ENCODE data around the gene TSKU. TPM values are rescaled to one million over a fixed set of nuclear protein-coding genes. Genes with fewer than 3 reads are reported as not detected.

Gene TSKU
- total RNA-seq, 4 donors from 2014 or later = 19.1 to 60.6 (median 47.1) TPM

GRCh38 chr11:76835928-76836612, 52.9 kb downstream of the TSKU start:
- Histone ChIP-seq H3K4me3 (no peak overlapping the region), H3K27ac (replicated peaks in 1 of 4) (peak overlapping the region in 2 of 4 donors; percentile 22 to 55), H3K4me1 (peaks cover 17 to 29% (median 28%) of the 10 kb centered on the region in 4 donors), H3K9me3 (no peaks in the 10 kb centered on the region), H3K36me3 (no peaks in the 10 kb centered on the region), H3K27me3 (no peaks in the 10 kb centered on the region)
- DNase-seq (ENCODE audit: extremely low spot score) = no peak
- WGBS = 65% methylated on average over 5 of the region's 5 CpGs
- TF ChIP-seq POLR2AphosphoS5 (IDR thresholded peaks at IDR 0.05) = peak in 1 of 2 donors; percentile 42
- TF ChIP-seq CTCF (IDR thresholded peaks at IDR 0.05) = no peak
- TF ChIP-seq POLR2A (IDR thresholded peaks at IDR 0.05; ENCODE audit: low read depth) = no peak
- intact Hi-C loops (cut with DNase I) = no loop called here

- Histone ChIP-seq H3K9me3 (no peaks in the 10 kb centered on the region), H3K27ac (replicated peaks in 1 of 4) (peak overlapping the region in 2 of 4 donors; percentile 22 to 55), H3K4me3 (no peak overlapping the region), H3K36me3 (no peaks in the 10 kb centered on the region), H3K27me3 (peaks cover 0 to 3% (median 0%) of the 10 kb centered on the region in 4 donors), H3K4me1 (peaks cover 13 to 28% (median 26%) of the 10 kb centered on the region in 4 donors)
- intact Hi-C loops (cut with DNase I) = no loop called here
- TF ChIP-seq CTCF (IDR thresholded peaks at IDR 0.05) = no peak
- TF ChIP-seq POLR2AphosphoS5 (IDR thresholded peaks at IDR 0.05) = no peak
- TF ChIP-seq EP300 (IDR thresholded peaks at IDR 0.05) = no peak
- WGBS = 74% methylated on average over 11 of the region's 11 CpGs
- DNase-seq (ENCODE audit: extremely low spot score) = no peak
Measured at GRCh38 chr11:76836613-76837291, 53.6 kb downstream of the TSKU start.

- H3K27ac ChIP-seq (replicated peaks in 1 of 4) = no peak overlapping the region
- WGBS = 70% methylated on average over 7 of the region's 7 CpGs
- H3K4me1 ChIP-seq = peaks cover 13 to 28% (median 26%) of the 10 kb centered on the region in 4 donors
- peaks cover 0 to 11% (median 0%) of the 10 kb centered on the region in 4 donors for H3K27me3 ChIP-seq
- DNase-seq (ENCODE audit: extremely low spot score) = no peak
- no peaks in the 10 kb centered on the region for H3K9me3 ChIP-seq
- intact Hi-C loops (cut with DNase I) = no loop called here
- H3K36me3 ChIP-seq = no peaks in the 10 kb centered on the region
- TF ChIP-seq POLR2AphosphoS5 (IDR thresholded peaks at IDR 0.05) (no peak), CTCF (IDR thresholded peaks at IDR 0.05) (no peak), POLR2A (IDR thresholded peaks at IDR 0.05; ENCODE audit: low read depth) (no peak), EP300 (IDR thresholded peaks at IDR 0.05) (no peak)
- no peak overlapping the region for H3K4me3 ChIP-seq
Measured at GRCh38 chr11:76837696-76838677, 54.8 kb downstream of the TSKU start.

- WGBS = 76% methylated on average over 3 of the region's 3 CpGs
- no peak overlapping the region for H3K4me3 ChIP-seq
- no peak for DNase-seq (ENCODE audit: extremely low spot score)
- peaks cover 0 to 11% (median 0%) of the 10 kb centered on the region in 4 donors for H3K27me3 ChIP-seq
- H3K27ac ChIP-seq (replicated peaks in 1 of 4) = no peak overlapping the region
- TF ChIP-seq EP300 (IDR thresholded peaks at IDR 0.05) = no peak
- no peak for TF ChIP-seq CTCF (IDR thresholded peaks at IDR 0.05)
- peaks cover 13 to 28% (median 26%) of the 10 kb centered on the region in 4 donors for H3K4me1 ChIP-seq
- H3K9me3 ChIP-seq = no peaks in the 10 kb centered on the region
- intact Hi-C loops (cut with DNase I) = no loop called here
- no peaks in the 10 kb centered on the region for H3K36me3 ChIP-seq
Measured at GRCh38 chr11:76838678-76839068, 55.5 kb downstream of the TSKU start.
